K562 (cell line): ENCODE data around the gene COMMD10. TPM values are rescaled to one million over a fixed set of nuclear protein-coding genes. Genes with fewer than 3 reads are reported as not detected.

Source experiments
- ATAC-seq: fragments of 200-7000 bp; cut with Tn5 transposase; 3 replicates; pipeline ENCODE4 v1.9.1; 2020; ENCODE audit warnings: moderate library complexity
- BruUV-seq: library from RNA; stranded (reverse); fragments of 400-500 nt; replicated peaks from 2 replicates; lab custom pipeline; 2021; lab: Mats Ljungman, UMichigan
- CTCF ChIA-PET: fragments of 300-600 bp; formaldehyde crosslinking; extraction: SDS; loops from one replicate; lab custom pipeline; 2021; ENCODE audit warnings: low intra/inter-chr PET ratio; lab: Yijun Ruan, JAX
- POLR2A ChIA-PET: fragments of 300-600, 350-650 bp; sonication (Branson Sonifier 250); formaldehyde crosslinking; extraction: SDS; loops from one replicate; lab custom pipeline; 2021; ENCODE audit warnings: antibody characterized with exemption, inconsistent platforms; lab: Yijun Ruan, JAX
- DNase-seq, 4 experiments: peaks; one replicate each; pipeline versions ENCODE4 v3.0.0 to v3.0.0-alpha.2; 2011 to 2018; ENCODE audit warnings: low spot score in 3 of 4, mixed read lengths in 3 of 4; ENCODE audit errors: extremely low read depth in 1 of 4
- FAIRE-seq: peaks from 2 replicates; lab custom pipeline; 2011; peaks lifted over from hg19 to GRCh38; lab: Jason Lieb, UNC
- H2AFZ ChIP-seq: 2 replicates; pipeline ENCODE4 v1.6.0; 2011; ENCODE audit warnings: low read depth, low read length, control low read depth, inconsistent platforms
- H3K27ac ChIP-seq: fragments of 200-600 bp; 3 replicates; pipeline ENCODE4 v1.8.0; 2011; ENCODE audit warnings: low read depth, mild to moderate bottlenecking, control low read depth, inconsistent platforms, low read length, moderate library complexity, mixed read lengths; ENCODE audit errors: extremely low read depth
- H3K27me3 ChIP-seq, 2 experiments: fragments of 300-600 bp in 1 of 2; 2 replicates in 1 of 2; 3 replicates in 1 of 2; pipeline versions ENCODE4 v1.6.0 to v1.8.0; 2011; ENCODE audit warnings: inconsistent platforms in 2 of 2, low read length in 2 of 2, mild to moderate bottlenecking in 1 of 2, mixed read lengths in 1 of 2, moderate library complexity in 1 of 2; ENCODE audit not compliant: control insufficient read depth in 2 of 2, insufficient read depth in 2 of 2
- H3K36me3 ChIP-seq: fragments of 300-600 bp; 3 replicates; pipeline ENCODE4 v1.8.0; 2011; ENCODE audit warnings: mild to moderate bottlenecking, low read length, inconsistent platforms; ENCODE audit not compliant: control insufficient read depth, insufficient read depth
- H3K4me1 ChIP-seq, 2 experiments: fragments of 200-600 bp in 1 of 2; replicated peaks in 1 of 2; 2 replicates in 1 of 2; 3 replicates in 1 of 2; pipeline versions ENCODE4 v1.5.1 to v1.8.0; 2011; ENCODE audit warnings: inconsistent platforms in 2 of 2, low read length in 2 of 2, mild to moderate bottlenecking in 1 of 2, mixed read lengths in 1 of 2, moderate library complexity in 1 of 2; ENCODE audit not compliant: control insufficient read depth in 2 of 2, insufficient read depth in 2 of 2
- H3K4me2 ChIP-seq: 2 replicates; pipeline ENCODE4 v1.6.1; 2011; ENCODE audit warnings: low read length, control low read depth, inconsistent platforms, mixed read lengths; ENCODE audit not compliant: insufficient read depth
- H3K4me3 ChIP-seq: fragments of 200-600 bp; sonication (generic), shearing (Covaris generic); 2 replicates; pipeline ENCODE4 v1.5.1; 2016; ENCODE audit warnings: control low read depth, inconsistent platforms
- H3K79me2 ChIP-seq: fragments of 200-600 bp; 3 replicates; pipeline ENCODE4 v1.8.0; 2011; ENCODE audit warnings: low read length, inconsistent platforms; ENCODE audit not compliant: control insufficient read depth, insufficient read depth
- H3K9ac ChIP-seq, 2 experiments: 2 replicates each; pipeline versions ENCODE4 v1.6.0 to v1.6.1; 2011; ENCODE audit warnings: low read depth in 2 of 2, low read length in 2 of 2, control low read depth in 1 of 2, inconsistent platforms in 1 of 2, mild to moderate bottlenecking in 1 of 2, mixed read lengths in 1 of 2; ENCODE audit not compliant: insufficient read depth in 1 of 2
- H3K9me1 ChIP-seq: one replicate; pipeline ENCODE4 v1.6.0; 2011; ENCODE audit warnings: inconsistent platforms, mild to moderate bottlenecking, low read length, moderate library complexity; ENCODE audit not compliant: control insufficient read depth, insufficient read depth
- H3K9me3 ChIP-seq: replicated peaks from 2 replicates; pipeline ENCODE4 v1.5.1; 2011; ENCODE audit warnings: low read depth, low read length, inconsistent platforms; ENCODE audit not compliant: control insufficient read depth, insufficient read depth
- H4K20me1 ChIP-seq: replicated peaks from 2 replicates; pipeline ENCODE4 v1.6.1; 2011; ENCODE audit warnings: low read length, inconsistent platforms, mixed read lengths; ENCODE audit not compliant: control insufficient read depth, insufficient read depth
- E2F1 ChIP-seq: sonication (generic); formaldehyde crosslinking; IDR thresholded peaks from 2 replicates; pipeline ENCODE4 v1.8.1; 2023; ENCODE audit warnings: mild to moderate bottlenecking, missing genetic modification reagents, moderate library complexity
- E2F8 ChIP-seq: fragments of 450-650 bp; IDR thresholded peaks from 2 replicates; pipeline ENCODE4 v1.7.1; 2018; ENCODE audit warnings: mild to moderate bottlenecking, low read depth; ENCODE audit not compliant: partially characterized antibody
- KHSRP ChIP-seq: fragments of 450-650 bp; IDR thresholded peaks from 2 replicates; pipeline ENCODE4 v1.6.1; 2017
- MCM7 ChIP-seq, 2 experiments: fragments of 450-650 bp; IDR thresholded peaks; 2 replicates each; pipeline ENCODE4 v1.6.1; 2016 to 2018
- MECOM ChIP-seq: fragments of 250-450 bp; sonication (Bioruptor Pico); IDR thresholded peaks from 2 replicates; pipeline ENCODE4 v1.8.0; 2022; ENCODE audit warnings: inconsistent platforms
- MIER1 ChIP-seq: fragments of 450-650 bp; IDR thresholded peaks from 2 replicates; pipeline ENCODE4 v1.6.1; 2016; ENCODE audit warnings: antibody characterized with exemption, mild to moderate bottlenecking, low read depth
- MYC ChIP-seq, 2 experiments: fragments of 250-450 bp in 1 of 2; sonication (Bioruptor Pico) in 1 of 2; IDR thresholded peaks; 2 replicates each; pipeline versions ENCODE4 v1.5.1 to v1.6.1; 2012 to 2021; ENCODE audit warnings: low read depth in 2 of 2, borderline replicate concordance in 1 of 2, improper control_type of control experiment in 1 of 2, low read length in 1 of 2, mild to moderate bottlenecking in 1 of 2, moderate library complexity in 1 of 2
- SNAPC5 ChIP-seq: fragments of 250-450 bp; sonication (Bioruptor Pico); IDR thresholded peaks from 2 replicates; pipeline ENCODE4 v1.8.0; 2021; ENCODE audit warnings: moderate library complexity, mild to moderate bottlenecking, inconsistent platforms
- ZC3H11A ChIP-seq: IDR thresholded peaks from 2 replicates; pipeline ENCODE4 v1.6.1; 2012; ENCODE audit warnings: low read depth, low read length, improper control_type of control experiment
- ZHX1 ChIP-seq: fragments of 150-350 bp; conservative IDR thresholded peaks from 2 replicates; pipeline ENCODE4 v1.6.1; 2014; ENCODE audit warnings: low read length
- ZNF77 ChIP-seq: fragments of 250-450 bp; sonication (Bioruptor Pico); IDR thresholded peaks from 2 replicates; pipeline ENCODE4 v1.5.0; 2020
- WGBS: fragments of 100-300 bp; shearing (Covaris generic); methylation state at CpG from one replicate; pipeline ENCODE4 v1.1.6; 2016; ENCODE audit warnings: low coverage, mixed read lengths; ENCODE audit not compliant: insufficient coverage; ENCODE audit errors: missing lambda C conversion rate; 5-methylcytosine and 5-hydroxymethylcytosine counted together
- in situ Hi-C: fragments of 300-500 bp; cut with MboI; formaldehyde crosslinking; loops from 4 replicates; pipeline ENCODE4 v1.15.0; 2018; ENCODE audit warnings: inconsistent platforms, mixed read lengths
- intact Hi-C: fragments of 100-400 bp; cut with micrococcal nuclease; formaldehyde crosslinking; loops from 2 replicates; pipeline ENCODE4 v1.14.2; 2022
- polyA plus RNA-seq, 8 experiments: library from polyadenylated mRNA; depleted of rRNA in 4 of 8; stranded (reverse) in 5 of 8; unstranded in 3 of 8; fragments of >200 nt; fragmentation: Nextera tagmentation in 2 of 8; fragmentation: Illumina TruSeq in 1 of 8; extraction: Ambion mirVana in 2 of 8; extraction: Trizol in 1 of 8; gene quantifications; 2 replicates each; pipeline versions ENCODE4 v1.2.1 to v1.2.3, GENCODE V29; 2011 to 2014; ENCODE audit warnings: inconsistent platforms in 1 of 8, missing spikeins in 1 of 8
- total RNA-seq, 7 experiments: library from RNA; depleted of rRNA in 6 of 7; stranded (reverse); fragments of >200 nt in 6 of 7; fragmentation: Illumina TruSeq in 2 of 7; extraction: Trizol in 2 of 7; gene quantifications; 2 replicates each; pipeline versions ENCODE4 v1.2.1 to v1.2.3, GENCODE V29; 2011 to 2021; ENCODE audit warnings: low replicate concordance in 1 of 7

Gene COMMD10
- total and polyA plus RNA-seq, 9 of the 15 experiments (the other 6 are each of a cell fraction or from before 2014, with no cell fraction given), result 17.9 to 101 (median 28.0) TPM

GRCh38 chr5:116271446-116272025 is 186.7 kb downstream of the COMMD10 start:
- DNase-seq, result no peak
- no peak overlapping the region for H3K9ac ChIP-seq
- ChIA-PET POLR2A (no interaction called here), CTCF (no interaction called here)
- intact Hi-C loops, result no loop called here
- 54% methylated on average over 2 of the region's 2 CpGs for WGBS
- H3K9me3 ChIP-seq, result no peaks in the 10 kb centered on the region
- no peak overlapping the region for H3K27ac ChIP-seq
- TF ChIP-seq ZHX1 (no peak), MYC (IDR thresholded peaks at IDR 0.05; ENCODE audit: low read depth, low read length) (no peak), MYC (CRISPR knock-in tag; IDR thresholded peaks at IDR 0.05; ENCODE audit: borderline replicate concordance, low read depth) (no peak), KHSRP (no peak), MECOM (CRISPR knock-in tag) (no peak), MIER1 (no peak), ZC3H11A (no peak), MCM7 (IDR thresholded peaks at IDR 0.05) (no peak), SNAPC5 (CRISPR knock-in tag) (no peak), ZNF77 (CRISPR knock-in tag) (no peak), E2F8 (no peak), E2F1 (CRISPR knock-in tag) (no peak)
- H3K4me3 ChIP-seq, result no peak overlapping the region
- no TSS peak for BruUV-seq
- no peaks in the 10 kb centered on the region for H3K4me1 ChIP-seq
- no peaks in the 10 kb centered on the region for H3K79me2 ChIP-seq
- H2AFZ ChIP-seq, result no peak overlapping the region
- H3K27me3 ChIP-seq, result no peaks in the 10 kb centered on the region
- no peak overlapping the region for H3K4me2 ChIP-seq
- ATAC-seq, result no peak
- no peaks in the 10 kb centered on the region for H3K9me1 ChIP-seq
- no peak for FAIRE-seq
- no peaks in the 10 kb centered on the region for H3K36me3 ChIP-seq
- H4K20me1 ChIP-seq, result no peaks in the 10 kb centered on the region
- in situ Hi-C loops, result no loop called here
